HG03060 (cell line): Measurements from ENCODE around the gene GOLT1B.

Experiments used
- ATAC-seq: cut with Tn5 transposase; IDR thresholded peaks from one replicate; pipeline ENCODE4 v1.9.1; 2021; ENCODE audit warnings: low read depth, moderate number of reproducible peaks; ENCODE audit not compliant: unreplicated experiment

GOLT1B gene

GRCh38 chr12:21561158-21561557 lies 59.6 kb downstream of the GOLT1B start:
- ATAC-seq = no peak

DNA sequence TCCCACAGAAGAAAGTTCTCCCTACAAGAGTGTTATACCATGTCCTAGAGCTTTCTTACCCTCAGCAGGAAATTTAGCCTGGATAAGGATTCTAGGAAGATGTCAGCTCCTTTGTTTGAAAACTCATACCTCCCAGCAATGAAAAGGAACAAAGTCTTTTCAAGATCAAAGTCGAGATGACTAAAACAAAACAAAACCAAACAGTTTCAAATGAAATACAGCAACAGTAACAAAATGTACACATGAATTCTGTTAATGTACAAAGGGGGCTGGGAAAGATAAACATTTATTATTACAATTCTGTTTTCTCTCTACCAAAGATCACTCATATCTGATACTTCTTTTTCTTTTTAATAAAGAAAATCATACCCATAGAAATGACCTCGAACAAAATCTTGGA lies 61.3 kb downstream of the GOLT1B start:
- ATAC-seq = no peak

DNA sequence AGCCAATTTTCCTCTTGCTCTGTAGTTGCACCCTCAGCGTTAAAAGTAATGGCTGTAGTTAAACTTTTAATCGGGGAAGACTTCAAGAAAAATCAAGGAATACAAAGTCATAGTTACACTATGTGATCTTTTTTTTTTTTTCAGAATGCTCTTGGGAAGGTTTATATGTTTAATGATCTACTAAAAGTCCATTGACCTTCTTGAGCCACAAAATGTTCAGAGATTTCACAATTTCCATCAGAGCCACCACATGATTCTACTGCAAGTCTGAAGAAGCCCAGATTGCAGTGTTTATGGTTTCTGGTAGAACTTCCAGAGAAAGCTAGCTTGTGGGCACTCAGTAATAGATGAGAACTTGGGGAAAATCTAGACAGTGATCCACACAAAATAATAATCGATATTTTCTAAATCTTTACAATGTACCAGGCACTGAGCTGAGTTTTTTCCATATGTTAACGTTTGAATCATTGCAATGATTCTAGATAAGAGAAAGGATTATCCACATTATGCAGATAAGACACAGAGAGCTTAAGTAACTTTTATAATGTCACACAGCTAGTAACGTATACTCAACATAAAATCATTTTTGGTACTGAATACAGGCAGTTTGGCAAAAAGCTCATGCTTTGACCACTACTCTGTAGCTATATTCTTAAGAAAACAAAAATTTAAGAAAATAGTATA lies 64.8 kb downstream of the GOLT1B start:
- no peak for ATAC-seq

DNA sequence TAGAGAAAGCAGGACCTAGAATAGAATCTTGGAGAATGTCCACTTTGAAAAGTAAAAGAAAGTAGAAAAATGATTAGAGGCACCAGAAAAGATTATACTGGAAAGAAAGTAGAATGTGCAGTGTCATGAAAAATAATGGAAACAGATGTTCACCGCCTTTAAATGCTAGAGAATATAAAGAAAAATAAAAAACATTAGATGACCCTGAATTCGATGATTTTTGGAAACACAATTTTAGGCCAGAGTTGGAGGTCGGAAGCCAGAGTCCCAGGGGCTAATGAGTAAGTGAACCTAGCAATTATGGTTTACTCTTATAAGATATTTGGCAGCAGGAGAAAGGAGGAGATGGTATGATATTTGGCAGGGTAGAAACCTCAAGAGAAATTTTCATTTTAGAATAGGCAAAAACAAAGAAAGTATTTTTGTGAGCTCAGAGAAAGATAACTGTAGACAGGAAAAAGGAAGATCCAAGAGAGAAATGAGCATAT lies 65.4 kb downstream of the GOLT1B start:
- ATAC-seq = no peak
